Keratinocyte (primary cell): Measurements from ENCODE around the gene OR52R1. TPM values are rescaled to one million over a fixed set of nuclear protein-coding genes. Genes with fewer than 3 reads are reported as not detected.
A peak's percentile ranks its signal among the peaks of the same experiment; 100 is the strongest.

Experiments
- DNase-seq: peaks from one replicate; pipeline ENCODE4 v3.0.0-alpha.2; 2011; ENCODE audit warnings: low read depth, missing footprints, low spot score
- FAIRE-seq: peaks from 2 replicates; lab custom pipeline; 2011; peaks lifted over from hg19 to GRCh38; lab: Jason Lieb, UNC
- H2AFZ ChIP-seq: 2 replicates; pipeline ENCODE4 v1.6.0; 2012; ENCODE audit warnings: low read length, control low read depth, inconsistent platforms; ENCODE audit not compliant: control insufficient read depth
- H3K27ac ChIP-seq: 2 replicates; pipeline ENCODE4 v1.5.1; 2011; ENCODE audit warnings: low read length; ENCODE audit not compliant: control insufficient read depth, insufficient read depth
- H3K27me3 ChIP-seq: 3 replicates; pipeline ENCODE4 v1.6.0; 2011; ENCODE audit warnings: low read length; ENCODE audit not compliant: control insufficient read depth, insufficient read depth; ENCODE audit errors: extremely low read depth
- H3K36me3 ChIP-seq, 2 experiments: 2 replicates in 1 of 2; 3 replicates in 1 of 2; pipeline ENCODE4 v1.5.1; 2011; ENCODE audit warnings: low read length in 2 of 2, mild to moderate bottlenecking in 1 of 2; ENCODE audit not compliant: control insufficient read depth in 2 of 2, insufficient read depth in 2 of 2; ENCODE audit errors: extremely low read depth in 1 of 2
- H3K4me1 ChIP-seq: 3 replicates; pipeline ENCODE4 v1.5.1; 2011; ENCODE audit warnings: low read length; ENCODE audit not compliant: control insufficient read depth, insufficient read depth; ENCODE audit errors: extremely low read depth
- H3K4me2 ChIP-seq: 3 replicates; pipeline ENCODE4 v1.6.0; 2011; ENCODE audit warnings: low read depth, low read length; ENCODE audit not compliant: control insufficient read depth, insufficient read depth; ENCODE audit errors: extremely low read depth
- H3K4me3 ChIP-seq, 3 experiments: fragments of 200-600 bp in 1 of 3; sonication (generic) in 1 of 3; 2 replicates in 2 of 3; 3 replicates in 1 of 3; pipeline ENCODE4 v1.5.1; 2011 to 2016; ENCODE audit warnings: low read length in 3 of 3, mild to moderate bottlenecking in 3 of 3, control low read depth in 2 of 3, inconsistent platforms in 1 of 3, low read depth in 1 of 3, mixed read lengths in 1 of 3, mixed run types in 1 of 3, moderate library complexity in 1 of 3; ENCODE audit not compliant: control insufficient read depth in 2 of 3, insufficient read depth in 2 of 3; ENCODE audit errors: extremely low read depth in 1 of 3
- H3K79me2 ChIP-seq: 2 replicates; pipeline ENCODE4 v1.6.0; 2012; ENCODE audit warnings: low read length; ENCODE audit not compliant: control insufficient read depth, insufficient read depth
- H3K9ac ChIP-seq: 3 replicates; pipeline ENCODE4 v1.6.0; 2011; ENCODE audit warnings: low read length; ENCODE audit not compliant: control insufficient read depth, insufficient read depth; ENCODE audit errors: extremely low read depth
- H3K9me1 ChIP-seq: 3 replicates; pipeline ENCODE4 v1.6.0; 2011; ENCODE audit warnings: low read length; ENCODE audit not compliant: control insufficient read depth, insufficient read depth; ENCODE audit errors: extremely low read depth
- H3K9me3 ChIP-seq: 2 replicates; pipeline ENCODE4 v1.5.1; 2012; ENCODE audit warnings: low read depth, low read length; ENCODE audit not compliant: control insufficient read depth
- H4K20me1 ChIP-seq: 3 replicates; pipeline ENCODE4 v1.6.0; 2011; ENCODE audit warnings: low read length; ENCODE audit not compliant: control insufficient read depth, insufficient read depth; ENCODE audit errors: extremely low read depth
- CTCF ChIP-seq, 3 experiments: IDR thresholded peaks in 1 of 3; conservative IDR thresholded peaks in 1 of 3; optimal IDR thresholded peaks in 1 of 3; 2 replicates in 2 of 3; 3 replicates in 1 of 3; pipeline versions ENCODE3 to v1.5.1; 2011; ENCODE audit warnings: low read length in 3 of 3, mild to moderate bottlenecking in 3 of 3, moderate library complexity in 2 of 3, control low read depth in 1 of 3, inconsistent platforms in 1 of 3; ENCODE audit not compliant: insufficient read depth in 2 of 3; ENCODE audit errors: extremely low read depth in 1 of 3
- EZH2 ChIP-seq: IDR thresholded peaks from one replicate; pipeline ENCODE4 v1.6.1; 2012; ENCODE audit warnings: inconsistent platforms, mild to moderate bottlenecking, low read length, moderate library complexity
- dilution Hi-C: fragments of 300-500 bp; cut with MboI; formaldehyde crosslinking; loops from one replicate; pipeline ENCODE4 v1.7.0; 2020; ENCODE audit warnings: low sequenced_read_pairs; ENCODE audit not compliant: extremely low pct_ligation_motif_present
- polyA plus RNA-seq, 5 experiments: library from polyadenylated mRNA; depleted of rRNA in 3 of 5; stranded (reverse) in 3 of 5; stranded (forward) in 1 of 5; unstranded in 1 of 5; fragments of >200 nt; gene quantifications; 1 replicate in 1 of 5; 2 replicates in 3 of 5; 3 replicates in 1 of 5; pipeline versions ENCODE4 v1.2.1 to v1.2.3, GENCODE V29; 2011 to 2012; ENCODE audit warnings: missing spikeins in 2 of 5, low read depth in 1 of 5, low replicate concordance in 1 of 5

OR52R1 gene
- polyA plus RNA-seq, 1 donor (not counting 4 experiments of a cell fraction or from before 2014, with no cell fraction given) = not detected

GRCh38 chr11:4826425-4826824 lies 22.2 kb upstream of the OR52R1 start:
- H3K4me3 ChIP-seq = no peak overlapping the region
- no peak overlapping the region for H3K9ac ChIP-seq
- H3K27ac ChIP-seq = no peak overlapping the region
- dilution Hi-C loops = no loop called here
- H4K20me1 ChIP-seq = no peaks in the 10 kb centered on the region
- H3K9me3 ChIP-seq = no peaks in the 10 kb centered on the region
- H3K4me1 ChIP-seq = no peaks in the 10 kb centered on the region
- H3K9me1 ChIP-seq = no peaks in the 10 kb centered on the region
- DNase-seq (no peak), FAIRE-seq (no peak)
- TF ChIP-seq CTCF (optimal IDR thresholded peaks at IDR 0.05 in 1 of 3, IDR thresholded peaks at IDR 0.05 in 1 of 3, conservative IDR thresholded peaks at IDR 0.05 in 1 of 3; ENCODE audit: extremely low read depth in 1 of 3, insufficient read depth in 2 of 3, low read length in 3 of 3) (peak in 2 of 3 experiments; percentile 37 to 49), EZH2 (no peak)
- H2AFZ ChIP-seq = no peak overlapping the region
- H3K79me2 ChIP-seq = no peaks in the 10 kb centered on the region
- H3K4me2 ChIP-seq = no peak overlapping the region
- no peaks in the 10 kb centered on the region for H3K27me3 ChIP-seq
- no peaks in the 10 kb centered on the region for H3K36me3 ChIP-seq

GRCh38 chr11:4825132-4825531 lies 21.0 kb upstream of the OR52R1 start:
- H3K9me3 ChIP-seq = no peaks in the 10 kb centered on the region
- H3K36me3 ChIP-seq = no peaks in the 10 kb centered on the region
- no peaks in the 10 kb centered on the region for H4K20me1 ChIP-seq
- H3K4me2 ChIP-seq = no peak overlapping the region
- H3K79me2 ChIP-seq = no peaks in the 10 kb centered on the region
- no peaks in the 10 kb centered on the region for H3K27me3 ChIP-seq
- no peak overlapping the region for H3K27ac ChIP-seq
- FAIRE-seq (no peak), DNase-seq (no peak)
- no peak overlapping the region for H2AFZ ChIP-seq
- H3K9ac ChIP-seq = no peak overlapping the region
- no peak overlapping the region for H3K4me3 ChIP-seq
- TF ChIP-seq EZH2 (no peak), CTCF (optimal IDR thresholded peaks at IDR 0.05 in 1 of 3, IDR thresholded peaks at IDR 0.05 in 1 of 3, conservative IDR thresholded peaks at IDR 0.05 in 1 of 3; ENCODE audit: extremely low read depth in 1 of 3, insufficient read depth in 2 of 3, low read length in 3 of 3) (no peak)
- dilution Hi-C loops = no loop called here
- H3K9me1 ChIP-seq = no peaks in the 10 kb centered on the region
- no peaks in the 10 kb centered on the region for H3K4me1 ChIP-seq
